ENCODE data around the gene NNAT. TPM values are rescaled to one million over a fixed set of nuclear protein-coding genes. Genes with fewer than 3 reads are reported as not detected.

Gene NNAT
- total RNA-seq, 6 experiments from 2014 or later: not detected

DNA sequence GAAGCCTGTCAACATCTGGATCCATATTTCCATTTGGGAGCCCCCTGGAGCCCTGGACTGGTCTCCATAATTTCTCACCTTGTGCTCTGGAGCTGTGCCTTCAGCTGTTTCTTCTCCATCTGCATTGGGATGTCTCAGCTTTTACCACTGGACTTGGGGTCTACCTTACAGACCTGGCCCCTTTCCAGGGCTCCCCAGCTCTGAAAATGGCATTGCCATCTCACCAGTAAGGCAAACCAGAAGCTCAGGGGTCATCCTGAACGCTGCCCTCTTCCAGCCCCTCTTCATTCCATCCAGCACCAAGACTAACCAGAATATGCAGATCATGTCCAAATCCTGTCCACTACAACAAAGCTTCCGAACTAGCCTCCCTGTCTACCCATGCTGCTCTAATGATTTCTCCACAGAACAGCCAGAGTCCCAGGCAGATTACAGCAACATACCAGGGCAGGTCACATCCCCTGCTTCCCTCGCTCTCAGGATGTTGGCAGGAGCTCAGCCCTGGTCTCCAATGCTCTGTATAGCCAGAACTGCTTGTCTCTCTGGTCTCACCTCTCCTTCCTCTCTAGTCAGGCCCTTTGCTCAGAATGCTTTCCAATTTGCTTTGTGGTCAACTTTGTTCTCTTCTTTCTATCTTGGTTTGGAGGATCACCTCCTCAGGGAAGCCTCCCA lies 17.7 kb upstream of the NNAT start:
- DNase-seq: no peak
- peaks cover 7% of the 10 kb centered on the region for H3K4me1 Mint-ChIP-seq (ENCODE audit: low read depth)
- no peak for TF ChIP-seq CTCF (IDR thresholded peaks at IDR 0.05)
- H3K36me3 Mint-ChIP-seq (ENCODE audit: low read depth): peaks cover 10% of the 10 kb centered on the region; the same call in 1 of the 2 replicates
- no peak overlapping the region for H3K27ac Mint-ChIP-seq
- H3K4me3 Mint-ChIP-seq: no peak overlapping the region
- no peaks in the 10 kb centered on the region for H3K9me3 Mint-ChIP-seq
- H3K27me3 Mint-ChIP-seq (ENCODE audit: insufficient read depth): no peaks in the 10 kb centered on the region

DNA sequence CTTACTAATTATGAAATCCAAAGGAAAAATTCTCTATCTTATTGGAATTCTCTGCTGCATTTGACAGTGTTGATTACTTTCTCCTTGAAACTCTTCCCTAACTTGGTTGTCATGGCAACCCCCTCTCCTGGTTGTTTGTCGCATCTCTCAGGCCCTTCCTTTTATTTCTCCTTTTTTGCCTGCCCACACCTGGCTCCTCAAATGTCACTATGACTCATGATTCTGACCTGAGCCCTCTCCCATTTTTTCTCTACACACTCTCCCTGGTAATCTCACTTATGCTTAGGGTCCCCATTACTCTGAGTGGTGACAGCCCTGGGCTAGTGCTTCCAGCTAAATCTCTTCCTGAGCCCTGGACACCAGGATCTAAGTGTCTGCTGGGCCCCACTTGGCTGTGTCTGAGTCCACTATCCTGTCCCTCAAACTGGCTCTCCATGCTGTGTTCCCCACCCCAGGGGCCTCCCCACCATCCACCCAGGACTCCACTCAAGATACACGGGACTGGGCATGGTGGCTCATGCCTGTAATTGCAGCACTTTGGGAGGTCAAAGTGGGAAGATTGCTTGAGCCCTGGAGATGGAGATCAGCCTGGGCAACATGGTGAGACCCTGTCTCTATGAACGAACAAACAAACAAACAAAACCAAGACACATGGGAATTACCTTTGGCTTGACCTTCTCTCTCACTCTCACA lies 16.5 kb upstream of the NNAT start:
- no peak for TF ChIP-seq CTCF (IDR thresholded peaks at IDR 0.05)
- Mint-ChIP-seq H3K9me3 (no peaks in the 10 kb centered on the region), H3K27ac (no peak overlapping the region), H3K4me3 (no peak overlapping the region), H3K36me3 (ENCODE audit: low read depth) (0 out of 2 replicates have a peak, but pooled peaks cover under 1% of the 10 kb centered on the region), H3K27me3 (ENCODE audit: insufficient read depth) (no peaks in the 10 kb centered on the region), H3K4me1 (ENCODE audit: low read depth) (no peaks in the 10 kb centered on the region)
- DNase-seq: no peak

DNA sequence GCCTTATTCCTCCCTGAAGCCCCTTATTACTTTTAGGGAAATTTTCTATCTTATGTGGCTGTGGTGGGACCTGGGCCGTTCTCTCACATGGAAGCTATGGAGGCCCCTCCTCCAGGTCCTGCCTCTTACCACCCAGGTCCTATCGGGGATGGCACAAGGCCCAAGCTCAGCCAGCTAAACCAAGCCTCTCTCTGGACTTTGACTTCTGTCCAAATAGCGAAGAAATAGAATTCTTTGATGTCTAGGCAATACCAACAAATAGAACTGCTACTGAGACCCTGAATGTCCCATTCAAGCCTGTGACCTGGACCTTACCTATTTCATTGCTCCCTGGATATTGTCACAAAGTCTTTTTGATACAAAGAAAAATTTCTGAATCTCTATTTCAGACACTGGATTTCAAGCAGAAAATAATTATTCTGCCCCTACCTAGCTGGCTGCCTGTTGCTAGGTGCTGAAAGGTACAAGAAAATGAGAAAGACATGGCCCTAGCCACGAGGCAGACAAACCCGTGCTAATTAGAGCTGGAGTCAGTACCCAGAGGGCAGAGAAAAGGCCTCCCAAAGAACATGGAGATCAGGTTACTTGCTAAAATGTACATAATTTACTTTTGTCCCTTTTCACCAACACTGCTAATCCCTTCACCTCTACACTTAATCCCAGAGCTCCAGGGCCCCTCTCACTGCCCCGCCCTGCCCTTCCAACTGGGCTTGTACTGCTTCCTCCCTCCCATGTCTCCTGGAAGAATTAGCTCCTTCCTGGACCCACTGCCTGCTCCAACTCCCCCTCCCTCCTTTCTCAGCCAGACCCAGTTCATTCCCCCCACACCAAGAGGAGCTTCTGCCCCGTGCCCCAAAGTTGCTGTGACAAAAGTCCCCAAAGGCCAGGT lies 15.5 kb upstream of the NNAT start:
- Mint-ChIP-seq H3K9me3 (no peaks in the 10 kb centered on the region), H3K4me1 (ENCODE audit: low read depth) (peaks cover 3% of the 10 kb centered on the region; the same call in 1 of the 2 replicates), H3K27ac (no peak overlapping the region), H3K4me3 (no peak overlapping the region), H3K27me3 (ENCODE audit: insufficient read depth) (no peaks in the 10 kb centered on the region), H3K36me3 (ENCODE audit: low read depth) (peaks cover 4% of the 10 kb centered on the region)
- TF ChIP-seq CTCF (IDR thresholded peaks at IDR 0.05): no peak
- DNase-seq: no peak

DNA sequence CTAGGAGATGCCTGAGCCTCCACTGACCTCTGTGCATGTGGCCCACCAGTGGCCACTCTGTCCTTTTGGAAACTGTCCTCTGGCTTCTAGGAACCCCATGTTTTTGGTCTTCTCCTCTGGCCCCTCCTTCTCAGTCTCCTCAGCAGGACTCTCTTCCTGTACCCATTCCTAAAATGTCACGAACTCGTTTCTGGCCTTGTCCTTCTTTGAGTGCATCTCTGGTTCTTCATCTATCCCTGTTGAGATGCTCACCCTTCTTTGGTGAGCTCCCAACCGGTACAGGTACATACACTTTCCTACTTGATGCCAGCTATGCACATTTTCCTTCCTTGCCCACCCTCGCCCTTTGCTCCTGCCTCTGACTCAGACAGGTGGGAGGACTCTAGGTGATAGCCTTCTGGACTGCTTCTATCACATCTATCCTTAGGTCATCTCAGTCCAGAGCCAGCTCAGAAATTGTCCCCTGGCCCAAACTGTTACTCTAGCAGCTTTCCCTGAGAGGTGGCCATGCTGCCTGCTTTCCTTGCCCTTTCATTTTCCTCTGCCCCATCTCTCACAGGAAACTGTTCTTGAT lies 14.8 kb upstream of the NNAT start:
- no peak for TF ChIP-seq CTCF (IDR thresholded peaks at IDR 0.05)
- Mint-ChIP-seq H3K4me3 (no peak overlapping the region), H3K9me3 (no peaks in the 10 kb centered on the region), H3K27ac (no peak overlapping the region), H3K4me1 (ENCODE audit: low read depth) (peaks cover 10% of the 10 kb centered on the region), H3K27me3 (ENCODE audit: insufficient read depth) (no peaks in the 10 kb centered on the region), H3K36me3 (ENCODE audit: low read depth) (peaks cover 12% of the 10 kb centered on the region)
- DNase-seq: no peak

DNA sequence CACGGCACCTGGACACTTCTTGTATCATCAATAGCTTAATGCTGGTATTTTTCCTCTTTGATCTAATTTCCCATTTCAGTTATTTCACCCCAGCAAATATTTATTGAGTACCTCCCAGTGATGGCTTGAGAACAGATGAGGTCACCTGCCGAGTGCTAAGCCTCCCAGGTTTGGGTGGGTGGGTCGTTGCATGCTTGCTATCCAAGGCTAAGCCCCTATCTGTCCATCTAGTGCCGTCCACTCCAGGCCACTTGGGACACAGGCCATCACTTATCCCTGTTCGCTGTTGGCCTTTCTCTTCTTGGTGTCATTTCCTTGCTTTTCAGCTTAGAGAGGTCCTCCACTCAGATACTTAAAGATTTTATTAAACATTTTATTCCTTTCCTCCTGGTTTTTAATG lies 10.8 kb upstream of the NNAT start:
- Mint-ChIP-seq H3K27ac (no peak overlapping the region), H3K4me1 (ENCODE audit: low read depth) (peaks cover 38% of the 10 kb centered on the region)

More for the DNA sequence above, 10.8 kb upstream of the NNAT start:
- Mint-ChIP-seq H3K36me3 (ENCODE audit: low read depth) (peaks cover 43% of the 10 kb centered on the region), H3K4me3 (no peak overlapping the region), H3K27me3 (ENCODE audit: insufficient read depth) (peaks cover 2% of the 10 kb centered on the region), H3K9me3 (no peaks in the 10 kb centered on the region)
- no peak for DNase-seq
- TF ChIP-seq CTCF (IDR thresholded peaks at IDR 0.05): no peak

Measured in HFFc6 (cell line).